ENCODE data around the gene AKAP6.

The AKAP6 gene

GRCh38 chr14:32342847-32343194 is 13.7 kb downstream of the AKAP6 start:
- H3K36me3 Mint-ChIP-seq (ENCODE audit: low read depth): no peaks in the 10 kb centered on the region
- no peak for DNase-seq (ENCODE audit: low spot score)
- H3K27ac Mint-ChIP-seq: no peak overlapping the region
- H3K4me3 Mint-ChIP-seq: no peak overlapping the region
- peaks cover 2% of the 10 kb centered on the region for H3K27me3 Mint-ChIP-seq (ENCODE audit: low read depth)
- no peaks in the 10 kb centered on the region for H3K9me3 Mint-ChIP-seq
- H3K4me1 Mint-ChIP-seq (ENCODE audit: low read depth): no peaks in the 10 kb centered on the region

- H3K27me3 Mint-ChIP-seq (ENCODE audit: low read depth): peaks cover 2% of the 10 kb centered on the region
- DNase-seq (ENCODE audit: low spot score): no peak
- no peak overlapping the region for H3K4me3 Mint-ChIP-seq
- no peaks in the 10 kb centered on the region for H3K9me3 Mint-ChIP-seq
- H3K27ac Mint-ChIP-seq: no peak overlapping the region
- no peaks in the 10 kb centered on the region for H3K36me3 Mint-ChIP-seq (ENCODE audit: low read depth)
- H3K4me1 Mint-ChIP-seq (ENCODE audit: low read depth): no peaks in the 10 kb centered on the region
Observed at GRCh38 chr14:32343926-32344430, 14.9 kb downstream of the AKAP6 start.

DNA sequence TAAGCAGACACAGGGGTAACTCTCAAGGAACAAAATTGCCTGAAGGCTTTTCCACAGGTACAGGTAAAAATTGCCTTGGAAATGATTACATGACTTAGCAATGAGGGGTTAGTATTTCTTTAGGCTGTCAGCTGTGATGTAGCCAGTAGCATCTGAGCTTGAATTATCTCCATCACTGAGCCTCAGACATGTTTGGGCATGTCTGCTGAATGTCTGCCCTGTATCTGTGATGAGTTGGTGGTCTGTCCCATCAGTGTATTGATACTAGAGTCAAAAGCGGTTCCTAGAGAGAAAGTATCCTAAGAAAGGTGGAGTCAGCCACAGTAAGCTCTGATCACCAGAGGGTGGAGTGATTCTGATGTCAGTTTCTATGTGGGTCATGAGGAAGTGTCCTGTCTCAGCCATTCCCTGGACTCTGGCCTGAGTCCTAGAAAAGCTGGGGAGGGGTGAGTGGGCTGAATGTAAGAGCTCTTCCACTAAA is 16.3 kb downstream of the AKAP6 start:
- no peaks in the 10 kb centered on the region for H3K4me1 Mint-ChIP-seq (ENCODE audit: low read depth)
- no peak overlapping the region for H3K27ac Mint-ChIP-seq
- H3K27me3 Mint-ChIP-seq (ENCODE audit: low read depth): no peaks in the 10 kb centered on the region
- H3K4me3 Mint-ChIP-seq: no peak overlapping the region
- H3K36me3 Mint-ChIP-seq (ENCODE audit: low read depth): no peaks in the 10 kb centered on the region
- H3K9me3 Mint-ChIP-seq: no peaks in the 10 kb centered on the region
- DNase-seq (ENCODE audit: low spot score): no peak

DNA sequence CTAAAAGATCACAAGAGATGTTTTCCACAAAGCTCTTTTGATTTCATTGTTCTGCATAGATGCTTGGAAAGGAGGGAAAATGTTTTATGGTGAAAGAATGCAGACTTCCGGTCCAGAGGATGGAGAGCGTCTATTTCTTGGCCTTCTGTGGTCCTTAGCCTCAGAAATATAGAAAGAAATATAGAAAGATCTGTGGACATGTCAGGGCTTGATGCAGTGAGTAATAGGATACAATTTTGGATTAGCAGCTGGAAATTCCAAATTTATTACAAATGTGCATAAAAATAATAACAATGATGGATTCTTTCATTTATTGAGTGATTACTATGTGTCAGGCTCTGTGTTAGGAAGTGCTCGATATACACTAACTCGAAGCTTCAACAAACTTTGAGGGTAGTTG is 20.2 kb downstream of the AKAP6 start:
- no peaks in the 10 kb centered on the region for H3K9me3 Mint-ChIP-seq
- H3K4me3 Mint-ChIP-seq: no peak overlapping the region
- H3K4me1 Mint-ChIP-seq (ENCODE audit: low read depth): no peaks in the 10 kb centered on the region
- no peak for DNase-seq (ENCODE audit: low spot score)
- no peaks in the 10 kb centered on the region for H3K27me3 Mint-ChIP-seq (ENCODE audit: low read depth)
- H3K36me3 Mint-ChIP-seq (ENCODE audit: low read depth): no peaks in the 10 kb centered on the region
- H3K27ac Mint-ChIP-seq: no peak overlapping the region

DNA sequence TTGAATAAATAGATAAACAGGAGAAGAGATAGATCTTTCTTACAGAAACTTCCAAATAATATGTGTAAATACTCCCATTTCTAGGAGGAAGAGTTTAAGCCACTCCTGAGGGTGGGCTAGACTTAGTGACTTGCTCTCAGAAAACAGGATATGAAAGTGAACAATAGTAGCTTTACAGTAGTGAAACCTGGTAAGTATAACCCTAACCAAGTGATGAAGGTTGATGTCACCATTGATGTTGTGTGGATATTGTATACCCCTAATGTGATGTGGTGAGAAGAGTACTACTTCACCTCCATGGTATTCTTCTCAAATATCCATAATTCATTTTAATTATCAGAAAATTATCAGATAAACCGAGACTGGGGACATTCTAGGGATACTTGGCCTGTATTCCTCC is 20.9 kb downstream of the AKAP6 start:
- Mint-ChIP-seq H3K27me3 (ENCODE audit: low read depth) (no peaks in the 10 kb centered on the region), H3K4me1 (ENCODE audit: low read depth) (no peaks in the 10 kb centered on the region), H3K9me3 (no peaks in the 10 kb centered on the region), H3K4me3 (no peak overlapping the region), H3K27ac (no peak overlapping the region), H3K36me3 (ENCODE audit: low read depth) (no peaks in the 10 kb centered on the region)
- no peak for DNase-seq (ENCODE audit: low spot score)

- no peak for DNase-seq (ENCODE audit: low spot score)
- H3K27ac Mint-ChIP-seq: no peak overlapping the region
- no peaks in the 10 kb centered on the region for H3K36me3 Mint-ChIP-seq (ENCODE audit: low read depth)
- H3K4me3 Mint-ChIP-seq: no peak overlapping the region
- no peaks in the 10 kb centered on the region for H3K9me3 Mint-ChIP-seq
- no peaks in the 10 kb centered on the region for H3K4me1 Mint-ChIP-seq (ENCODE audit: low read depth)
- H3K27me3 Mint-ChIP-seq (ENCODE audit: low read depth): no peaks in the 10 kb centered on the region
Observed at GRCh38 chr14:32352631-32353030, 23.5 kb downstream of the AKAP6 start.

DNA sequence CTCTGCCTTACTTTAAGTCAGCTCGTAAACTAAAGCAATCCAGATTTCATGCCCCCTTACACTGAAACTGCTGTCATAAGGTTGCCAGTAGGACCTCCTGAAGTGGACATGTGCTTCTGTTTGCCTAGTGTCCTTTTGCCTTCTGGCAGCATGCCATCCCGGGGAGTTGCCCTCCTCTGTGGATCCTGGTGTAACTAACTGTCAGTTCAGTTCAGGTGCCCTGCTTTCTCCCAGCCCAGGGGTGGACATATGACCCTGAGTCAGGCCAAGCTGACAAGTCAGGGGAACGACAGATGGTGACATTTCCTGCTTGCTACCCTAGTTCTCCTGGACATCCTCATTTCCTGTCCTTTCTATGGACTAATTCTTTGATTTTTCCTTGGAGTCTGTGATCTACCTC is 25.6 kb downstream of the AKAP6 start:
- Mint-ChIP-seq H3K4me3 (no peak overlapping the region), H3K4me1 (ENCODE audit: low read depth) (no peaks in the 10 kb centered on the region), H3K9me3 (no peaks in the 10 kb centered on the region), H3K36me3 (ENCODE audit: low read depth) (no peaks in the 10 kb centered on the region), H3K27ac (no peak overlapping the region), H3K27me3 (ENCODE audit: low read depth) (no peaks in the 10 kb centered on the region)
- no peak for DNase-seq (ENCODE audit: low spot score)

DNA sequence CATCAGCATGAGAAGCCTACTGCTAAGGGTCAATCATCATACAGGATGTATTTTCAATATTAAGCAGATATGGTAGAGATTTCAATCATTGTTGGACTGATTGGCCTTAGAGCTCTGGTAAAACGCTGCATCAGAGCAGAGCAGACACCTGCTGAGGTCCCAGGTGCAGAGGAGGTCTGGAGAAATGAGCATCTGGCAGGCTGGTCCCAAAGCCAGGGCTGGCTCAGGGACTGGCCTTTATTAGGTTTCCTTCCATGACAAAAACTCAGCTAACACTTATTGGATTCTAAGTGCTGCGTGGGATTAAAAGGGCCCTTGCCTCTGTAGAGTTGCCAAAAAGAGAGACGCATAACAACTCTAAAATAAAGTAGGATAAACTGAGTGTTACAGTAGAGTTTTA is 29.7 kb downstream of the AKAP6 start:
- Mint-ChIP-seq H3K27ac (no peak overlapping the region), H3K36me3 (ENCODE audit: low read depth) (no peaks in the 10 kb centered on the region), H3K4me1 (ENCODE audit: low read depth) (no peaks in the 10 kb centered on the region), H3K27me3 (ENCODE audit: low read depth) (no peaks in the 10 kb centered on the region), H3K4me3 (no peak overlapping the region), H3K9me3 (no peaks in the 10 kb centered on the region)
- DNase-seq (ENCODE audit: low spot score): no peak

- no peaks in the 10 kb centered on the region for H3K36me3 Mint-ChIP-seq (ENCODE audit: low read depth)
- no peaks in the 10 kb centered on the region for H3K9me3 Mint-ChIP-seq
- DNase-seq (ENCODE audit: low spot score): no peak
Observed at GRCh38 chr14:32361674-32362073, 32.6 kb downstream of the AKAP6 start.

DNA sequence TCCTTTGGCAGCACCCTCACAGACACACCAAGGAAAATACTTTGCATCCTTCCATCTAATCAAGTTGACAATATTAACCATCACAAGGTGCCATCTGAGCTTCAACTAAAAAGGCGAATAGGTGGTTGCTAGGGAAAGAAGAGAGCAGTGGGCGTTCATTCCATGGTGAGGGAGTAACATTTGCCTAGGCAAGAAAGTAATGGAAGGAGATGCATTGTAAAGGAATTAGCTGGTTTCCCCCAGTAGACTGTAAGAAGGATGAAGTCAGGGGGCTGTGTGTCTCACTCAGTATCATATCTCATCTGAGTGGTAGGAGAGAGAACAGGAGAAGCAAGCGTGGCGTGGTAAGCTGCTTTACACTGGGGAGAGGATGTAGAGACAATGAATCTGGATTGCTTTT is 34.7 kb downstream of the AKAP6 start:
- Mint-ChIP-seq H3K27me3 (ENCODE audit: low read depth) (peaks cover 2% of the 10 kb centered on the region), H3K27ac (no peak overlapping the region), H3K4me1 (ENCODE audit: low read depth) (no peaks in the 10 kb centered on the region), H3K9me3 (no peaks in the 10 kb centered on the region), H3K36me3 (ENCODE audit: low read depth) (no peaks in the 10 kb centered on the region), H3K4me3 (no peak overlapping the region)
- DNase-seq (ENCODE audit: low spot score): no peak

More at GRCh38 chr14:32361674-32362073, 32.6 kb downstream of the AKAP6 start:
- H3K27ac Mint-ChIP-seq: no peak overlapping the region
- no peak overlapping the region for H3K4me3 Mint-ChIP-seq
- peaks cover 2% of the 10 kb centered on the region for H3K27me3 Mint-ChIP-seq (ENCODE audit: low read depth)
- H3K4me1 Mint-ChIP-seq (ENCODE audit: low read depth): no peaks in the 10 kb centered on the region

- no peaks in the 10 kb centered on the region for H3K36me3 Mint-ChIP-seq (ENCODE audit: low read depth)
- H3K9me3 Mint-ChIP-seq: no peaks in the 10 kb centered on the region
- H3K4me1 Mint-ChIP-seq (ENCODE audit: low read depth): no peaks in the 10 kb centered on the region
- no peak overlapping the region for H3K27ac Mint-ChIP-seq
- H3K4me3 Mint-ChIP-seq: no peak overlapping the region
- peaks cover 2% of the 10 kb centered on the region for H3K27me3 Mint-ChIP-seq (ENCODE audit: low read depth)
- no peak for DNase-seq (ENCODE audit: low spot score)
Observed at GRCh38 chr14:32364941-32365340, 35.8 kb downstream of the AKAP6 start.

GRCh38 chr14:32366256-32366879 is 37.3 kb downstream of the AKAP6 start:
- H3K9me3 Mint-ChIP-seq: no peaks in the 10 kb centered on the region
- H3K27ac Mint-ChIP-seq: no peak overlapping the region

DNA sequence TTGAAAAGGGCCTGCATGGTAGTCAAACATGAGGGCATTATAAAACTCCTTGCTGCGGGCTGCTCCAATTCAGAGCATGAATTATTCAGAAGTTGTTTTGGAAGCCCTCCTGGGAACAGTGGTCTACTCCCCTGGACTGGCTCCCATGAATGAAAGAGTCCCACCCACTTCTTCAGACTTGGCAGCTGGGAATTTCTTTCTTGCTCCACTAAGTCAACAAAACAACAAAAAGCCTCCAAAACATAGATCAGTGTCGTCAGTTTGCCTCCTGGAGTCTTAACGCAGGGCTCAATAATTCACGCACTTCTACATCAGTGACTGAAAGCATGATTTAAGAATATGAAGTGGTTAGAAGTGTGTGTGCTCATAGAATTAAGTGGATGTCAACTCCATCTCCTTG is 37.9 kb downstream of the AKAP6 start:
- Mint-ChIP-seq H3K4me3 (no peak overlapping the region), H3K36me3 (ENCODE audit: low read depth) (no peaks in the 10 kb centered on the region), H3K27ac (no peak overlapping the region), H3K9me3 (no peaks in the 10 kb centered on the region), H3K4me1 (ENCODE audit: low read depth) (peaks cover 1% of the 10 kb centered on the region), H3K27me3 (ENCODE audit: low read depth) (peaks cover 2% of the 10 kb centered on the region)
- no peak for DNase-seq (ENCODE audit: low spot score)

More at GRCh38 chr14:32366256-32366879, 37.3 kb downstream of the AKAP6 start:
- no peaks in the 10 kb centered on the region for H3K36me3 Mint-ChIP-seq (ENCODE audit: low read depth)
- peaks cover 2% of the 10 kb centered on the region for H3K27me3 Mint-ChIP-seq (ENCODE audit: low read depth)
- no peak for DNase-seq (ENCODE audit: low spot score)
- no peak overlapping the region for H3K4me3 Mint-ChIP-seq
- H3K4me1 Mint-ChIP-seq (ENCODE audit: low read depth): peaks cover 1% of the 10 kb centered on the region

DNA sequence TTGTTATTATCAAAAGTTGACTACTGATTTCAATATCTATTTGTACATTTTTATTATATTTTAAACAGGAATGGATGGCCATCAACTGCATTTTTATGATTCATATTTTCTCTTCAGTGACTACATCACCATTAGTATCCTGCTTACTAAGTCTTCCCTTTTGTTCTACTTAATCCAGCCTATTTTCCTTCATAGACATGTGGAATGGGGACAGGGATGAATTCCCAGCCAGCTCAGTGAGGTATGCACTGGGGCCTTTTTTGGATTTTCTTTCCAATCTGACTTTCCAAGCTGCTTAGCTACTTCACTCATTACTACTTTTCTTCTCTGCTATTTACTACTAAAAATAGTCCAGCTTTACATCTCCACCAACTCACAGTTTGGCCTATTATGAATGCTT is 38.4 kb downstream of the AKAP6 start:
- H3K36me3 Mint-ChIP-seq (ENCODE audit: low read depth): no peaks in the 10 kb centered on the region
- H3K9me3 Mint-ChIP-seq: no peaks in the 10 kb centered on the region
- peaks cover 1% of the 10 kb centered on the region for H3K4me1 Mint-ChIP-seq (ENCODE audit: low read depth)
- no peak for DNase-seq (ENCODE audit: low spot score)
- H3K4me3 Mint-ChIP-seq: no peak overlapping the region
- H3K27me3 Mint-ChIP-seq (ENCODE audit: low read depth): peaks cover 2% of the 10 kb centered on the region
- no peak overlapping the region for H3K27ac Mint-ChIP-seq

DNA sequence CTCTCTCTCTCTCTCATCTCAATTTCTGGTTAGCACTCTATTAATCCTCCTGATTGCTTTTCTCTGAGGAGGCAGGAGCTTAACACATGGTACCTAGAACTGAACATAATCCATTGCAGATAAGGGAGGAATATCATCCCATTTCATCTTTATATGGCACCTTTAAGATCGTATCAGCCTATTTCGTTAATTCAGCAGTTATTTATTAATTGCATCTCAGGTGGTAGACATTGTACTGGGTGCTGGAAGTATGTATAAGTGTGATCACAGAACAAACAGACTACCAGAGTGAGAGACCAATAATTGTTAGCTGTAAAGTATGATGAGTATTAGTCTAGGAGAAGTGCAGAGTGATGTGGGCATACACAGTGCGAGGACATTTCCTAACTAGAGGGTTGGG is 39.0 kb downstream of the AKAP6 start:
- Mint-ChIP-seq H3K36me3 (ENCODE audit: low read depth) (no peaks in the 10 kb centered on the region), H3K27ac (no peak overlapping the region), H3K9me3 (no peaks in the 10 kb centered on the region), H3K27me3 (ENCODE audit: low read depth) (peaks cover 2% of the 10 kb centered on the region), H3K4me3 (no peak overlapping the region), H3K4me1 (ENCODE audit: low read depth) (peaks cover 1% of the 10 kb centered on the region)
- no peak for DNase-seq (ENCODE audit: low spot score)
